Neural crest cell (in vitro differentiated cells): ENCODE results near the gene CDH23. TPM values are rescaled to one million over a fixed set of nuclear protein-coding genes. Genes with fewer than 3 reads are reported as not detected.

Experiments
- DNase-seq: peaks from one replicate; pipeline ENCODE4 v3.0.0; 2021; ENCODE audit warnings: low read depth, mixed read lengths, low spot score
- H3K27ac Mint-ChIP-seq: one replicate; pipeline ENCODE4 v1.8.0; 2021; ENCODE audit warnings: mild to moderate bottlenecking, mixed read lengths; ENCODE audit not compliant: unreplicated experiment
- H3K27me3 Mint-ChIP-seq: 2 replicates; pipeline ENCODE4 v1.8.0; 2021; ENCODE audit warnings: low read depth, mild to moderate bottlenecking, mixed read lengths
- H3K36me3 Mint-ChIP-seq: 2 replicates; pipeline ENCODE4 v1.8.0; 2021; ENCODE audit warnings: low read depth, mild to moderate bottlenecking, mixed read lengths
- H3K4me1 Mint-ChIP-seq: 2 replicates; pipeline ENCODE4 v1.8.0; 2021; ENCODE audit warnings: mixed read lengths
- H3K4me3 Mint-ChIP-seq: one replicate; pipeline ENCODE4 v1.8.0; 2021; ENCODE audit warnings: mild to moderate bottlenecking, mixed read lengths
- H3K9me3 Mint-ChIP-seq: 2 replicates; pipeline ENCODE4 v1.8.0; 2021; ENCODE audit warnings: mixed read lengths
- CTCF ChIP-seq: fragments of 200-600 bp; sonication (generic); conservative IDR thresholded peaks from 2 replicates; pipeline ENCODE4 v1.5.0; 2021; ENCODE audit warnings: antibody characterized with exemption, mild to moderate bottlenecking
- total RNA-seq: library from RNA; stranded (reverse); gene quantifications from 2 replicates; pipeline ENCODE4 v1.2.1, GENCODE V29; 2021

CDH23 gene
- total RNA-seq, 1 donor from 2014 or later: 2.6 TPM

DNA sequence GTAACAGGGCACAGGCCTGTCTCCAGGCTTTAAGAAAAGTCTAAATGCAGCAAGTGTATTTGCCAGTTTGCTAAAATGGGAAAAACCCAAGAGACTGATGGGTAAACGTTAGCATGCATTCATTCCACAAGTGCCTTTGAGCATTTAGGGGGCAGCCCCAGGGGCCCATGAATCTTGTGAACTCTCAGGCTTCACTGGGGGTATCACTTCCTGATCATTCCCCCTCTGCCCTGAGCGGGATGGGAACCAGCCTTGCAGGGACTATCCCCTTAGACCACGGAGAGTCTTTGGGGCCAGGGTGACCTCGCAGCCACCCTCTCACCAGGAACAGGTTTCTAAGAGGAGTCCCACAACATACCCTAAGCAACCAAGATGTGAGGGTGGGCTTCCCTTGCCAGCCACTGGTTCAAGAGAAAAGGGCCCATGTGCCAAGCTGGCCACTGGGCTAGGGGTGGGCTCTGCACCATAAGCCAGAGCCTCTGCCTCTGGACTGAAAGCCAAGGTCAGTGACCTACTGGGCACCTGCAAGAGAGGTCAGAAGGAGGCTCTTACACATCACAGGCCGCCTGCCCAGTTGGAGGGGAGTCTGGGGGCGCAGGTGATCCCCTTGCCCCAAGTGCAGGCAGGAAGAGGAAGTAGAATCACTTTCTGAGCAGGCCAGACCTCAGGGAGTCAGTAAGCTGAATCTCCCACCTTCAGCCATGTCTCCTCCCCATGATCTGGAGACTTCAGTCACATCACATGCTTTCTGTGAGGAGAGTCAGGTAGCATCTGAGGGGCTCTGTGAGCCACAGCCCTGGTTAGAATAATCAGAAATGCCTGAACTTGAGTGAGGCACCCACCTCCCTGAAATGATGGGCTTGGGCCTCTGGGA is 247.8 kb downstream of the CDH23 start:
- no peaks in the 10 kb centered on the region for H3K36me3 Mint-ChIP-seq
- no peak for TF ChIP-seq CTCF
- H3K4me3 Mint-ChIP-seq: no peak overlapping the region
- no peak for DNase-seq
- no peaks in the 10 kb centered on the region for H3K9me3 Mint-ChIP-seq
- peaks cover 7% of the 10 kb centered on the region for H3K4me1 Mint-ChIP-seq
- no peak overlapping the region for H3K27ac Mint-ChIP-seq
- H3K27me3 Mint-ChIP-seq: no peaks in the 10 kb centered on the region

DNA sequence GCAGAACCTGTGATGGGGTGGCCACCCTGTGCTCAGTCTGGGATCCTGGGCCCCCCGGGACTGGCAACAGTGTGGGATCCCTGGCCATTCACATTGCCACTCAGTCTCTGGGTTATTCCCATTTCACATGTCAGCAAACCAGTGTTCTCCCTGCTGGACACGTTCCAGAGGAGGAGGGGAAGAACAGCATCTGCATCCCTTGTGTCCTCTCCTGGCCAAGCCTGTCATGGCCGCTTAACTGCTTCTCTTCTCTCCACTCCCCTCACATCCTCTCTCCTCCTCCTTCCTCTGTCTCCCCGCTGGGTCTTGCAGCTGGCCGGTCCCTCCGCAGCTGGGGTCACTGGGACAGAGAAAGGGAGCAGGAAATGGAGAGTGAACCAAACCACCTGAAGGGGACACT is 248.5 kb downstream of the CDH23 start:
- Mint-ChIP-seq H3K27ac (no peak overlapping the region), H3K36me3 (no peaks in the 10 kb centered on the region), H3K4me1 (peaks cover 7% of the 10 kb centered on the region), H3K4me3 (no peak overlapping the region), H3K27me3 (no peaks in the 10 kb centered on the region), H3K9me3 (no peaks in the 10 kb centered on the region)
- no peak for TF ChIP-seq CTCF
- no peak for DNase-seq

DNA sequence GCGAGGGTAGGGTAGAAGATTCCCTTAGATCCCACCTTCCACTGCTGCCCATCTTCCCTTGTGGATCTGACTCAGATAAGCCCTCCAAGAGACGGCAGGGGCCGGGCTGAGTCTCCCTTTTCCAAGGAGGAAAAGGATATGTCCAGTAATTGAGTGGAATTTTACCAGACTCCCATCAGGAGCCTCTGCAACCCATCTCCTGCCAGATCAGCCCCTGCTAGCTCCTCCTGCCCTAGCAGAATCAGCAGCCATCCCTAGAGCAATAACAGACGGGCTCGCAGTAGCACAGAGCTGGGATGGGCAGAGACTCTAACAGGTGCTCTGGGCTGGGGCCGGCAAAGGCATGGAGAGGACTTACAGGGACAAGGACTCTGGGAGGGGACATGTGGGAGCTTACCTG is 249.3 kb downstream of the CDH23 start:
- H3K27me3 Mint-ChIP-seq: no peaks in the 10 kb centered on the region
- no peak for TF ChIP-seq CTCF
- no peak overlapping the region for H3K27ac Mint-ChIP-seq
- no peak overlapping the region for H3K4me3 Mint-ChIP-seq
- no peak for DNase-seq
- peaks cover 7% of the 10 kb centered on the region for H3K4me1 Mint-ChIP-seq
- H3K36me3 Mint-ChIP-seq: no peaks in the 10 kb centered on the region
- H3K9me3 Mint-ChIP-seq: no peaks in the 10 kb centered on the region

- no peak for DNase-seq
- TF ChIP-seq CTCF: no peak
- Mint-ChIP-seq H3K36me3 (no peaks in the 10 kb centered on the region), H3K27ac (no peak overlapping the region), H3K4me1 (peaks cover 7% of the 10 kb centered on the region), H3K9me3 (no peaks in the 10 kb centered on the region), H3K4me3 (no peak overlapping the region), H3K27me3 (no peaks in the 10 kb centered on the region)
These were observed 250.0 kb downstream of the CDH23 start for GRCh38 chr10:71646592-71647292.

DNA sequence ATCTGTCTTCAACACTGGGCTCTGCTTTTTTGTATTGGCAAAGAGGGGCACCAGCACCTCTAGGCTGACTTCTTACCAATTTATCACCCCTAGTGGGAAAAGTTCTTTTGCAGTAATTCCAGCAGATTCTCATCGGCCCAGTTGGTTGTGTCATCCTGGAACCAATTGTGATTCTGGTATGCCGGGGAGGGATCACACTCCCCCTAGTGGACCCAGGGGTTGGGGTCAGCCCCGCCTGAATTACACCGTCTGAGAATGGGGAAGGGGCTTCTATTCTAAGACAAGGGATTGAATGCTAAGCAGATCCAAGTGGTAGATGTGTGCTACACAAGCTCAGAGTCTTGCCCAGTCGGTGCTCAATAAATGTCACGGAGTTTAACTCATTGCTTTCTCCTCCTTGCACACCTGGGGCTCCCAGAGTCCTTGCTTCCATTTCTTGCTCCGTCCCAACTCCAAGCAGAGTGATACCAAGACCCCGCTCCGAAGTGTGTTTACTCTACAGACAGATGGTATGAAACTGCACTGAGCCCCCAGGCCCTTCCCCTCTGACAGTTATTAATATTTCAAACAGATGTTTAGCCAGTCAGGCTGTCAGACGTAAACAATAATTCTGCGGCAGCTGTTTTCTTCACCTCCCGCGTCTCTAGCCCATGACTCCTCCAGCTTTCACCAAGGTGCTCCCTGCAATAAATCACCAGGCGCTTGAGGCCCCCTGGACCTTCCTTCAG is 251.0 kb downstream of the CDH23 start:
- peaks cover 7% of the 10 kb centered on the region for H3K4me1 Mint-ChIP-seq
- no peaks in the 10 kb centered on the region for H3K36me3 Mint-ChIP-seq
- TF ChIP-seq CTCF: peak; percentile 62
- no peaks in the 10 kb centered on the region for H3K27me3 Mint-ChIP-seq
- H3K27ac Mint-ChIP-seq: no peak overlapping the region
- DNase-seq: peak; percentile 26
- H3K4me3 Mint-ChIP-seq: no peak overlapping the region
- no peaks in the 10 kb centered on the region for H3K9me3 Mint-ChIP-seq
